HG02973 (cell line): ENCODE measurements around the gene PTF1A.
A peak's percentile ranks its signal among the peaks of the same experiment; 100 is the strongest.

Source experiments
- ATAC-seq: cut with Tn5 transposase; IDR thresholded peaks from one replicate; pipeline ENCODE4 v1.9.1; 2021; ENCODE audit warnings: moderate library complexity; ENCODE audit not compliant: unreplicated experiment

The PTF1A gene

DNA sequence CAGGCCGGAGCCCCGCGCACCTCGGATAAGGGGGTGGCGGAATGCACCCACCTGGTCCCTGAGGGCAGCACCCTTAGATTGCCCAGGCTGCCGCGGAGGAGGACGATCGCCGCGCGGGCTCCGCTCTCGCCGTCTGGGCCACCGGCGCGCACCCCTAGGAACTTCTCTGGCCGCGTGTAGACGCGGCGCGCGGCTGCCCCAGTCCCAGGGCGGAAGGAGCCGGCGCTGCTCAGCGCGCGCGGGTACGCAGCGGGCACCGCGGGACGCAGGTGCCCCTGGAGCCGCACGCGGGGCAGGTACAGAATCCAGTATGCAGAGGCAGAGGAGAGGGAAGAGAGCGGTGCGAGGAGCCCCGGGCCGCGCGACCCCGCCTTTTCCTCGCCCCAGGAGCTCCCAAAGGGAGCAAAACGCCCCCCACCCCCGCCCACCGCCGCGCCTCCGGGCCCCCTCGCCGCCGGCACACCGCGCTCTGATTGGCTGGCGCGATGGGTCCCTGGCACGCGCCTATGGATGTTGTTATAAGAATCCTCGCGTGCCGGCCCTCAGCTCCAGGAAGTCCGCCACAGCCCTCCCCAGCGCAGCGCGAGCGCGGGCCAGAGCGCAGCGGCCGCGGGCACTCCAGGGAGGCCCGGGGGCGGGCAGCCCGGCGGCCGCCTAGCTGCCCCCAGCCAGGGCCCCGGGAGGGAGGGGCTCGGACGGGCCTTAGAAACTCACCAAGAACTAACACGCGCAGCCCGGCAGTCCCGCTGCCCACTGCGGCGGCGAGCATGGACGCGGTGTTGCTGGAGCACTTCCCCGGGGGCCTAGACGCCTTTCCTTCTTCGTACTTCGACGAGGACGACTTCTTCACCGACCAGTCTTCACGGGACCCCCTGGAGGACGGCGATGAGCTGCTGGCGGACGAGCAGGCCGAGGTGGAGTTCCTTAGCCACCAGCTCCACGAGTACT is at the start of gene PTF1A:
PTF1A (plus strand) TSS at position 549 of the 948 bp plus-strand sequence; CDS start at position 768, 219 bp downstream.
- no peak for ATAC-seq

GRCh38 chr10:23146258-23146657 is 45.9 kb upstream of the PTF1A start:
- no peak for ATAC-seq

DNA sequence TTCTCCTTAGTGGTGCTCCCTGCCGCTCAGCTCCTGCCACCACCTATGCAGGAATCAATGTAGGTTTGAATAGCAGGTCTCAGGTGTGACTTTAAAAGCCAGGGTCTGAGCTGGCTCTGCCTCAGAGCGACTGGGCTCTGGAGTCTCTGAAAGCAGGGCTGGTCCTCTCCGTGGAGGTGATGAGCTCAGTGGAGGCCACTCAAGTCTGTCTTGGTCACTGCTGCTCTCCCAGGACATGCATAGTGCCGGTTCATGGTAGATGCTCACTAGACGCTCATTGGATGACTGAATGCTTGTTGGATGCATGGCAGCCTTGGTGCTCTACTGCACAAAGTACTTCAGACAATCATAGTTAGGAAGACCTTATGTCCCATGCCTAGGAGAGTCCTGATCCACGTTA is 45.1 kb upstream of the PTF1A start:
- ATAC-seq = no peak

- no peak for ATAC-seq
These were observed 43.9 kb upstream of the PTF1A start for GRCh38 chr10:23148214-23148613.

DNA sequence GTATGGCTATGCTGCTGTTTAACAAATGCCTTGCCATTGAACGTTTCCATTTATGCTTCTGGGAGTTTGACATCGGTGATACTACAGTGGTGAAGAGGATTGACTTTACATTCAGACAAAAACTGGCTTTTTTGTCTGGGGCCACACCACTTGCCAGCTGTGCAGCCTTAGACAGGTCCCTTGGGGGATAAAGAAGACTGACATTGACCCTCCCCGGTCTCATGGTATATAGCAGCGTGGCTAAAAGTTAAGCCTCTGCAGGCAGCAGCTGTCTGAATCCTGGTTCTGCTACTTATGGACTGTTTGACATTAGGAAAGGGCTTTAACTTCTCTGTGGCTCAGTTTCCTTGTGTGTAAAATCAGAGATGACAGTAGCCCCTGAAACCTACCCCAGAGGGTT is 42.0 kb upstream of the PTF1A start:
- ATAC-seq = no peak

- no peak for ATAC-seq
These were observed 41.5 kb upstream of the PTF1A start for GRCh38 chr10:23150610-23151009.

GRCh38 chr10:23151071-23151470 is 41.0 kb upstream of the PTF1A start:
- ATAC-seq = no peak

DNA sequence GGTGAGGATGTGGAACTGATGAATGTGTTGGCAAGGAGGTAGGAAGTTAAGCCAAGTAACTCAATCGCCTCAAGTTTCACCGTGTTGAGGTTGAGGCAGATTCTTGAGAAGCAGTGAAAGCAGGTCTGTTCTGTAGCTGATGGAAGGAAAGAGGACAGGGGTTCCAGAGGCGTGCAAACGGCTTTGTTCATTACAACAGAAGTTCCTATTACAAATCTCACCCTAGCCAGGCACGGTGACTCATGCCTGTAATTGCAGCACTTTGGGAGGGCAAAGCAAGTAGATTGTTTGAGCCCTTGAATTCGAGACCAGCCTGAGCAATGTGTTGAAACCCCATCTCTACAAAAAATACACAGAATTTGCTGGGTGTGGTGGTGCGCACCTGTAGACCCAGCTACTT is 36.9 kb upstream of the PTF1A start:
- no peak for ATAC-seq

GRCh38 chr10:23156447-23157150 is 35.5 kb upstream of the PTF1A start:
- ATAC-seq = no peak

DNA sequence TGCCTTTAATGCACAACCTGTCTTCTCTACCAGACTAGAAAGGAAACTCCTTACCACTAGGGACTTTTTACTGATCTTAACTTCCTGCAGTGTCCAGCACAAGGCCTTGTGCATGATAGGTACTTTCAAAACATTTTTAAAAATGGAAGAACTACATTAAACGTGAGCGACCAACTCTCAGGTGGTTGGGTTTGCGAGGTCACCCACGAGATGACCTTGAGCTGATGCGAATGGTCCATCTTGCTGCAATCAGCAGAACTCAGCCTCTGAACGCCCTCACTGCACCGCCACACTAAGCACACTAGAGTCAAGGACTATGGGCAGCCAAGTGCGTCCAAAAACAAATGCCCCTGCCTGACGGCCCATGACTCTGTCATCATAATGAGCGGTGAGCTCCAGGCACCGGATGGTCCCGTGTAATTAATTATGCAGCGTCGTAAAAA is 34.9 kb upstream of the PTF1A start:
- no peak for ATAC-seq

GRCh38 chr10:23157691-23158369 is 34.3 kb upstream of the PTF1A start:
- ATAC-seq = peak; percentile 64

DNA sequence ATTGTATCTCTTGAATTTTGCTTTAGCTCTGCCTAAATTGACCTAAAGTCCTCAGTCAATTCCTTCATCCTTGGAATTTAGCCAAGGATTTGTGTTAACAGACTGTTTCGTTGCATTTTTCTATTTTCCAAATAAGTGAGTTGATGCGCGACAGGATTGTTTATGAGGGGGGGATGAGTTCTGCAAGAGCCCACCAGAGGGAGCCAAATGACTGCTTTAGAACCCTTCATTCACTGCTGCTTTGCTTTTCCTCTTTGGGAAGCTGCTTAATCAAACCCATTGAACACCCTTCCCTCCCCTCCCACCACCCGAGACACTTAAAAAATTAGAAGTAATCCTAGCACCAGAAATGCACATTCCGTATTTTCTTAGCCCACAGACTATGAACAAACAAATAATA is 33.7 kb upstream of the PTF1A start:
- peak; percentile 67 for ATAC-seq

GRCh38 chr10:23171232-23171876 is 20.8 kb upstream of the PTF1A start:
- no peak for ATAC-seq

DNA sequence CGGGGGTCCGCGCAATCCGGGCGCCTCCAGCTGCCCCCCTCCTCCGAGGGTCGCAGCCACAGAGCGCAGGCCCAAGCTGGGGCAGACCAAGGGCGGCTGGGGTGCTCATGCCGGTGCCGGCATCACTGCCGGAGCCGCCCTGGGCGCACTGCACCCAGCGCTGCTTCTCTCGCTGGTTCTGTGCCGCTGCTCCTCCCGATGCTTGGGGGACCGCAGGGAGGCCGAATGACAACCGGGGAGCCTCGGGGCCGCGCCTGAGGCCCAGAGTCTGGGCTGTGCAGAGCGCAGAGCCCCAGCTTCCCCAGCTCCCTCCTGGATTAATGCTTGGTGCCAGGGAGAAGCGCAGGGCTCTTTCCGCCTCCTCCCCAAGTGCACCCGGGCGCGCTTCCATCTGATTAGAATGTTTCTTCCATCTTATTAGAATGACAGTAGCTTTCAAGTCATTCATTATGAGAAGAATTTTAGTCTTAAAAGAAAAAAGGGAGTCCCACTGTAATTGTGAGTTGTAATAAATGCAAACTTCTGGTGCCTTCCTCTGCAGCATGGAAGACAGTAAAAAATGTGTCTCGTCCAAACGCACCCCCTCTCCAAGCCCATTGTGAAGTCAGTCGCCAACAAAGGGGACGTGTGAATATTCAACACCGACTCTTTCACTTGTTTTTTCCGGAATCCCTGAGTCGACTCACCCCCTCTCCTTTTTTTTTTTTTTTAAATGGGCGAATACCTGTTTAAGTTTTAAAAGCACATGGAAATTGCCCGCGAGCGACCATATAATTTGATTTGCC is 19.5 kb upstream of the PTF1A start:
- ATAC-seq = no peak

- no peak for ATAC-seq
These were observed 18.7 kb upstream of the PTF1A start for GRCh38 chr10:23173214-23174073.

DNA sequence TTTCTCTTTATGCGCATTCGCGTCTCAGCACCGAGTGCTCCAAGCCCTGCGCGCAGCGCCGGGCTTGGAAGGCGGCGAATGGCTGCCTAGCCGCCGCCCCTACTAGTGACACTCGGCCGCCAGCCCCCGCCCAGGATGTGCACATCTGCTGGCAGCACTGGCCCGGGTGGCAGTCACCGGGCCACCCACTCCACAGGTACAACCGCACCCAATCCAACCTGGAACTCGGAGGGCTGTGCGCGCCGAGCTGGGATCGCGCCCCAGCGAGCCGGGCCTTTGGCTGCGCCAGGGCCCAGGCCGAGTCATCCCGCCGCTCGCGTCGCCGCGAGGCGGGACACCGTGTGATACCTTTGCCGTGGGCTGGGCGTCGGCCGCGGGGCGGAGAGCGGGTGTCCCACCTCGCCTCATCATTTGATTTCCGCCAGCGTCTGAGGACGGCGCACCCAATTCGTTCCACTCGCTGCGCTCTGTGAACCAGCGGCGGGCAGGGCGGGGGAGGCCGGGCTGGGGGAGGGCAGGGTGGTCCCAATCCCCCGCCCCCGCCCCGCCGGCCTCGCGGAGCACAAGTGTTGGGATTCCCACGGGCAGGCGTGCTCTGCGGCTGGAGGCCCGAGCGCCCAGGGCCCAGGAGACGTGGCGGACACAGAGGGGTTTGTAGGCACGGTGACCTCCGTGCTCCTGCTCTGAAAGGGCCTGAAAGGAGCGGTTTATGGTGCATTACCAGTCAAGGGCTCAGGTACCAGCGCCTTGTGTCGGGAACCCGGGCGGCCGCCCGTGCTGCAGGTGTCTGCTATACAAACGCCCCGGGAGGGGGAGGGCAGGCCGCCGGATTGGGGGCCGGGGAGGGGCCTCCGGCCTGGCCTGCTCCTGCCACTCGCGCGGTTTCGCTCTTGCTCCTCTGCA is 17.8 kb upstream of the PTF1A start:
- ATAC-seq = no peak

DNA sequence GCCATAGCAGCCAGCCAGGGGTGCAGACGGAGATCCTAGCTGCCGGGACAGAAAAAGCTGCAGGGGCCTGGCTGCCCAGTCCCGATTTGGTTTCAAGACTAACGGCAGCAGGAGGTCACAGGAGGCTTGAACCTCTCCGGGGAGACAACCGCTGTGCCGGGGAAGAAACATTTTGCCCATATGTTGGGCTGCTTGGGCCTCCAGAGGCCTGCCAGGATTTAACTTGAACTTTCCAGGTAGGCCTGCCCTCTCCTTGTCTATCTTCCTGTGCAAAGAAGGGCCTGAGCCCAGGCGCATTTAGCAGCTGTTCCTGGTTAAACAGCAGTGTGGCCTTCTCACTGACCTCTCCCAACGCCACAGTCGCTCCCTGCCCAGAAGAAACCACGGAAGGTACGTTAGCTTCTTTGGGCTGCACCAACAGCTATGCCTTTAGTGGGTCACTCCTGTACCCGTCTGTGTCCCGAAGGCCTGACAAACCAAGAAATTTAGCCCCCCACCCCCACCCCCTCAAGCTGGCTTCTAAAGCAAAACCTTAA is 17.1 kb upstream of the PTF1A start:
- no peak for ATAC-seq

GRCh38 chr10:23186178-23186577 is 5.9 kb upstream of the PTF1A start:
- ATAC-seq = no peak
